ENCODE results near the gene PCCA.

GRCh38 chr13:100314132-100314910 is 225.4 kb downstream of the PCCA start:
- TF ChIP-seq CTCF (IDR thresholded peaks at IDR 0.05; ENCODE audit: low read depth, low read length, missing input control) = no peak
- TF ChIP-seq FOXA1 (IDR thresholded peaks at IDR 0.05) = no peak
- no peak for TF ChIP-seq ZBTB33 (IDR thresholded peaks at IDR 0.05)
- TF ChIP-seq GABPA (IDR thresholded peaks at IDR 0.05 in 1 of 2, conservative IDR thresholded peaks at IDR 0.05 in 1 of 2) = no peak
- no peak for TF ChIP-seq REST (IDR thresholded peaks at IDR 0.05)
- TF ChIP-seq FOXA2 (IDR thresholded peaks at IDR 0.05) = no peak
- no peak for TF ChIP-seq SP1 (IDR thresholded peaks at IDR 0.05)
- no peak for TF ChIP-seq YY1 (IDR thresholded peaks at IDR 0.05)
- no peak for TF ChIP-seq ATF3 (IDR thresholded peaks at IDR 0.05)
- TF ChIP-seq MAX (IDR thresholded peaks at IDR 0.05) = no peak
- no peak for TF ChIP-seq HNF4G (IDR thresholded peaks at IDR 0.05)

Data from liver (tissue), 3 donors.